ENCODE measurements around the gene THSD4. TPM values are rescaled to one million over a fixed set of nuclear protein-coding genes. Genes with fewer than 3 reads are reported as not detected.

Gene THSD4
- polyA plus RNA-seq, 1 donor (not counting 4 experiments of a cell fraction or from before 2014, with no cell fraction given) = 24.5 TPM

DNA sequence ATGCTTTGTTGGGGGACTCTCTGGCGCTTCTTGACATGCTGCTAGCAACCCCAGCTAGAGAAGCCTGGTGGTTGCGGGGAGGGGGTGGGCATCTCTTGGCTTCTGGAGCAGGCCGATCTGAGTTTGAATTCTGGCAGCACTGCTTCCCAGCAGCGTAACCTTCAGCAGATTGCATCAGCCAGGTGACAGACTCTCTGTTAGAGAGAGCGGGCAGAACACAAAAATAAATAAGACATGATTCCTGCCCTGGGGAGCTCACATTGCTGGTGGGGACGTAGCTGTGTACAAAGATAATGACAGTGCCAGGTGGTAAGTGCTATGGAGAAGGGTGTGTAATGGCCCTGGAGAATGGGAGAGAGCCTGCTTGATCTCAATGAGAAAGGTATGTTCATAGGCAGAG is 87.4 kb downstream of the THSD4 start:
- H3K4me3 ChIP-seq (ENCODE audit: control insufficient read depth in 2 of 3, extremely low read depth in 1 of 3, insufficient read depth in 2 of 3, low read depth in 1 of 3, low read length in 3 of 3) = no peak overlapping the region
- peaks cover 3% of the 10 kb centered on the region for H3K9me1 ChIP-seq (ENCODE audit: control insufficient read depth, extremely low read depth, insufficient read depth, low read length)
- no peak overlapping the region for H3K4me2 ChIP-seq (ENCODE audit: control insufficient read depth, extremely low read depth, insufficient read depth, low read depth, low read length)
- H3K27me3 ChIP-seq (ENCODE audit: control insufficient read depth, extremely low read depth, insufficient read depth, low read length) = no peaks in the 10 kb centered on the region
- no peaks in the 10 kb centered on the region for H4K20me1 ChIP-seq (ENCODE audit: control insufficient read depth, extremely low read depth, insufficient read depth, low read length)
- H3K4me1 ChIP-seq (ENCODE audit: control insufficient read depth, extremely low read depth, insufficient read depth, low read length) = no peaks in the 10 kb centered on the region
- H3K79me2 ChIP-seq (ENCODE audit: control insufficient read depth, insufficient read depth, low read length) = peaks cover 60% of the 10 kb centered on the region
- H3K9ac ChIP-seq (ENCODE audit: control insufficient read depth, extremely low read depth, insufficient read depth, low read length) = no peak overlapping the region
- no peaks in the 10 kb centered on the region for H3K9me3 ChIP-seq (ENCODE audit: control insufficient read depth, low read depth, low read length)
- TF ChIP-seq, protein P1, sequence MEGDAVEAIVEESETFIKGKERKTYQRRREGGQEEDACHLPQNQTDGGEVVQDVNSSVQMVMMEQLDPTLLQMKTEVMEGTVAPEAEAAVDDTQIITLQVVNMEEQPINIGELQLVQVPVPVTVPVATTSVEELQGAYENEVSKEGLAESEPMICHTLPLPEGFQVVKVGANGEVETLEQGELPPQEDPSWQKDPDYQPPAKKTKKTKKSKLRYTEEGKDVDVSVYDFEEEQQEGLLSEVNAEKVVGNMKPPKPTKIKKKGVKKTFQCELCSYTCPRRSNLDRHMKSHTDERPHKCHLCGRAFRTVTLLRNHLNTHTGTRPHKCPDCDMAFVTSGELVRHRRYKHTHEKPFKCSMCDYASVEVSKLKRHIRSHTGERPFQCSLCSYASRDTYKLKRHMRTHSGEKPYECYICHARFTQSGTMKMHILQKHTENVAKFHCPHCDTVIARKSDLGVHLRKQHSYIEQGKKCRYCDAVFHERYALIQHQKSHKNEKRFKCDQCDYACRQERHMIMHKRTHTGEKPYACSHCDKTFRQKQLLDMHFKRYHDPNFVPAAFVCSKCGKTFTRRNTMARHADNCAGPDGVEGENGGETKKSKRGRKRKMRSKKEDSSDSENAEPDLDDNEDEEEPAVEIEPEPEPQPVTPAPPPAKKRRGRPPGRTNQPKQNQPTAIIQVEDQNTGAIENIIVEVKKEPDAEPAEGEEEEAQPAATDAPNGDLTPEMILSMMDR (optimal IDR thresholded peaks at IDR 0.05 in 1 of 3, IDR thresholded peaks at IDR 0.05 in 1 of 3, conservative IDR thresholded peaks at IDR 0.05 in 1 of 3; ENCODE audit: extremely low read depth in 1 of 3, insufficient read depth in 2 of 3, low read length in 3 of 3) = no peak
- no peak for TF ChIP-seq EZH2 (IDR thresholded peaks at IDR 0.05; ENCODE audit: low read length)
- no peak overlapping the region for H3K27ac ChIP-seq (ENCODE audit: control insufficient read depth, insufficient read depth, low read length)
- FAIRE-seq (no peak), DNase-seq (ENCODE audit: low read depth, low spot score) (no peak)
- peaks cover 5 to 9% of the 10 kb centered on the region in 2 experiments for H3K36me3 ChIP-seq (ENCODE audit: control insufficient read depth in 2 of 2, extremely low read depth in 1 of 2, insufficient read depth in 2 of 2, low read length in 2 of 2)
- H2AFZ ChIP-seq (ENCODE audit: control insufficient read depth, low read length) = no peak overlapping the region
- dilution Hi-C loops (cut with MboI; ENCODE audit: extremely low pct_ligation_motif_present, low sequenced_read_pairs) = no loop called here

DNA sequence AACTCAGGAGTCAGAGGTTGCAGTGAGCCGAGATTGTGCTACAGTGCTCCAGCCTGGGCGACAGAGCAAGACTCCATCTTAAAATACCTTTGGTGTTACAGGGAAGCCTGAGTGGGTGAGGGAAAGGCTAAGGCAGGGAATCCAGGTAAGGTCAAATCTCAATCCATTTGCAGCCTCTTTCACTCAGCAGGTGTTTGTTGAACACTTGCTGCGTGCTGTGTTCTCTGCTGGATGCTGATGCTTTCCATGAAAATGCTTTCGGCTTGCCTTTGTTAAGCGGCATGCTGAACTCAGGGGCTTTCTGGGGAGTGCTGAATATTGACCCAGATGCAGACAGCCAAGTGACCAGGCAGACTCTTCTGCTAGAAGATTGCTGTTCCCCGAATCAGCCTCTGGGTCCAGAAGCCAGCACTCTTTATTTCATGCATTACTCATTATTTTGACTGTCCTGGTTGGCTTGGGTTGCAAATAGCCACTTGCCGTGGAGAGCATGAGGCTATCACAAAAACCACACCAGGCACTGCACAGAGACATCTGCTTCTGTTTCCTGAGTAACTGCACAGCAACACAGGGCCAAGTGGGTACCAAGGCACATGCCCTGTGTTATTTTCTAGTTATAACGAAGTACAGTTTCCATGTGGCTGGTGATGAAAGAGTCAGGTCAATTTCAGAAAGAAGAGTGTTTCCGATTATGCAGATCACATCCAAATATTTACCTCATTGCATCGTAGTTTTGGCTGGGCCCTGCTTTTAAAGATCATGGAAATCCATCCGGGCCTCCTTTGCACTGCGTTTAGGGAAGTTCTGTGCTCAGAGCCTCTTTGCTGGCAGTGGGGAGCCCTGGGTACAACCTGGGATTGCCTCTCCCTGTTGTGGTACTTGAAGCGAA is 88.6 kb downstream of the THSD4 start:
- dilution Hi-C loops (cut with MboI; ENCODE audit: extremely low pct_ligation_motif_present, low sequenced_read_pairs) = no loop called here
- Histone ChIP-seq H3K9me3 (ENCODE audit: control insufficient read depth, low read depth, low read length) (no peaks in the 10 kb centered on the region), H3K9me1 (ENCODE audit: control insufficient read depth, extremely low read depth, insufficient read depth, low read length) (peaks cover 3% of the 10 kb centered on the region), H3K4me3 (ENCODE audit: control insufficient read depth in 2 of 3, extremely low read depth in 1 of 3, insufficient read depth in 2 of 3, low read depth in 1 of 3, low read length in 3 of 3) (no peak overlapping the region), H2AFZ (ENCODE audit: control insufficient read depth, low read length) (no peak overlapping the region), H3K4me2 (ENCODE audit: control insufficient read depth, extremely low read depth, insufficient read depth, low read depth, low read length) (no peak overlapping the region), H3K36me3 (ENCODE audit: control insufficient read depth in 2 of 2, extremely low read depth in 1 of 2, insufficient read depth in 2 of 2, low read length in 2 of 2) (peaks cover 6 to 9% of the 10 kb centered on the region in 2 experiments), H4K20me1 (ENCODE audit: control insufficient read depth, extremely low read depth, insufficient read depth, low read length) (no peaks in the 10 kb centered on the region), H3K27ac (ENCODE audit: control insufficient read depth, insufficient read depth, low read length) (no peak overlapping the region), H3K27me3 (ENCODE audit: control insufficient read depth, extremely low read depth, insufficient read depth, low read length) (no peaks in the 10 kb centered on the region), H3K79me2 (ENCODE audit: control insufficient read depth, insufficient read depth, low read length) (peaks cover 57% of the 10 kb centered on the region), H3K9ac (ENCODE audit: control insufficient read depth, extremely low read depth, insufficient read depth, low read length) (no peak overlapping the region), H3K4me1 (ENCODE audit: control insufficient read depth, extremely low read depth, insufficient read depth, low read length) (no peaks in the 10 kb centered on the region)
- DNase-seq (ENCODE audit: low read depth, low spot score) (no peak), FAIRE-seq (no peak)
- TF ChIP-seq EZH2 (IDR thresholded peaks at IDR 0.05; ENCODE audit: low read length) = no peak
- TF ChIP-seq, protein P1 (optimal IDR thresholded peaks at IDR 0.05 in 1 of 3, IDR thresholded peaks at IDR 0.05 in 1 of 3, conservative IDR thresholded peaks at IDR 0.05 in 1 of 3; ENCODE audit: extremely low read depth in 1 of 3, insufficient read depth in 2 of 3, low read length in 3 of 3) = no peak
